Suppressor macrophage treated with lipopolysaccharide for 1 hour (primary cell): ENCODE data around the gene SLC2A13.
"Not testable (repeated sequence)": the region's sequence is repeated elsewhere in the genome, so short reads cannot be mapped to it uniquely, and the experiment has no call there.

ENCODE experiments used
- DNase-seq, 3 donors: peaks; one replicate each; pipeline ENCODE4 v3.0.0-alpha.2; 2020 to 2022

The SLC2A13 gene

DNA sequence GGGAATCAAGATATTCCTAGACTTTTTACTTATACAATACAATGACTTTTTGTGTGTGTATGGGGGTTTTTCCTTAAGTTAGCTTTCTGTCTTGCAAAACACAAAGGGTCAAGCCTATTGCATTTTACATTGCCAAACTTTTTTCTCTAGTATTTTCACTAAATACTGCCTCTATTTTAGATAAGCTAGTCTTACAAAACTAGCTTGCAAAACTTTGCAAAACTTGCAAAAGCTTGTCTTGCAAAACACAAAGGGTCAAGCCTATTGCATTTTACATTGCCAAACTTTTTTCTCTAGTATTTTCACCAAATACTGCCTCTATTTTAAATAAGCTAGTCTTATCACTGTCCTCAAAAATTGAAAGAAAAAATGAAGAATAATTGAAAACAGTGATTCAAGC lies 183.3 kb downstream of the SLC2A13 start:
- peak; percentile 11 to 40 (median 21) for DNase-seq

DNA sequence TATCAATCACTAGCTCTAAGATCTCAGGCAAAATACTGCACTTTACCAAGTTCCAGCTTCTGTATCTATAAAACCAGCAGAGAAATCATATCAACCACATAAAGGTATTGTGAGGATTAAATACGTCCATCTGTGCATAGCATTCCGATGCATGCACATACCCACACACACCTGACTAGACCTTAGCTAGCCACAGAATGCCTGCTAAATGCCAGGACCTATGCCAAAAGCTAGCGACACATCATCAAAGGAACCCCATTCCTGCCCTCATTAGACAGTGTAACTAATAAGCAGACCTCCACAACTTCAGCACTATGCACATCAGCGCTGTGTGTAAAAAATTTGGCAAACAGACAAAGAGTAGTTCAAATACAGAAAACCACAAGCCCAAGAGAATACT lies 185.2 kb downstream of the SLC2A13 start:
- DNase-seq = no peak

DNA sequence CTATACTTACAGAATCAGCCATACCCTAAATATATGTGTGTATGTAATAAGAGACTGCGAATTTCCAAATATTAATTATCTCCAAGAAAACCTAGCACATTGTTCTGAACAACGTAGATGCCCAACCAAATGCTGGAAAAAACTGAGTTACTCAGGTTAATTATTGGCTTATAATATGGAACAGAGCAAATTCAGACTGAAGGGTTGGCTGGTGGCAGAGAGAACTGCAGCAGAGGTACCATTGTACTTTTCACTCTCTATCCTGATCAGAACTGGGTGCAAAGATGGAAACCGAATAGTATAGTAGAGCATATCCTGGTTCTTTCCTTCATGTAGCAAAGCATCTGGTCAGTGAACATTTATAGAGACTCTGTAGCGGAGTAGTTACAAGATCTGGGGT lies 185.7 kb downstream of the SLC2A13 start:
- no peak for DNase-seq

DNA sequence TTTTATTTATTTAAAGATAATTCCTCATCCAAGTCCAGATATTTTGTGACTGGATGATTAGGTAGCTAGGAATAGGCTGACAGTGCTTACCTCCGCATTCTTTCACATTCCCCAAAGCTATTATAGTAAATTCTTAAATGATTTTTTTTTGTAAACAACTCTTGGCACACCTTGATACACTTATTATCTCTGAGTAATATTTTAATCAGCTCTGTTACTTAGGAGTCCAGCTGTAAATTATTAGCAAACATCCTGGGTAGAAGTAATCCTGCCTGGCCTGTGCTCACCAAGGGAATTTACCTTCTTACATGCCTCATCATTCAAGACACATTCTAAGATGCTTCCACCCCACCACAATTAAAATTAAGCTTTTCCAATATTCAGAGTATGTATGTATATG lies 186.1 kb downstream of the SLC2A13 start:
- no peak for DNase-seq

GRCh38 chr12:39915249-39915648 lies 190.6 kb downstream of the SLC2A13 start:
- no peak for DNase-seq

DNA sequence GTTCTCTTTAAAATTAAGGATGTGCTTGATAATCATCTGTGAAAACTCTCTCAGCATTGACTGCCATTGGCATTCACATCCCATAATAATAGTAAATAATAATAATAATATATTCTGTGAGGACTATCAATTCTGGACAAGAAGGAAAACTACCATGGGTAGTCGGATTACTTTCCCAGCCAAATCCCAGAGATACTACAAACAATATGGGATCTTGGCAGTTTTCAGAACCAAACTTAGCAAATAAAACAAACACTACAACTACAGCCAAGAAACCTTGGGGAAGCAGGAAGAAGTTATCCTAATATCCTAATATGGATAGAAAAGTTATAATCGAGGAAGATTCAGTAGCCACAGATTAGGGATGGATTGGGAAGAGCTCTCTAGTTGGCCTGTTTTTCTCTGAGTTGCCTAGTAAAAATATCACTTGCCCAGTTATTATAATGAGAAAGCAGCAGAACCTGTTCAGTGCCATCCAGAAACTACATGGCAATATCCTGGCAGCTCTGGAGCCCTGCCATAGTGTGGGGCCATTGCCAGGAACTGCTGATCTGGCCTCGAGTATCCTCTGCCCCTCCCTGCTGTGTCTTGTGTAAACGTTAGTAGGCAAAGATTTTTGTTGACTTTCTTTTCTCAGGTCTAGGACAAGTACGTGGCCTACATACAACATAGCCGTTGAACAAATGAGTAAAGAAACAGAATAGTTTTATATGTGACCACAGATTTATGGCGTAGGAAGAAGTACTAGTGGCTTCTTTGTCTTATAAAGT lies 193.5 kb downstream of the SLC2A13 start:
- no peak for DNase-seq

- DNase-seq = no peak
Measured at GRCh38 chr12:39906237-39906636, 199.6 kb downstream of the SLC2A13 start.

GRCh38 chr12:39905152-39905551 lies 200.7 kb downstream of the SLC2A13 start:
- DNase-seq = no peak

GRCh38 chr12:39902821-39903220 lies 203.1 kb downstream of the SLC2A13 start:
- no peak for DNase-seq

DNA sequence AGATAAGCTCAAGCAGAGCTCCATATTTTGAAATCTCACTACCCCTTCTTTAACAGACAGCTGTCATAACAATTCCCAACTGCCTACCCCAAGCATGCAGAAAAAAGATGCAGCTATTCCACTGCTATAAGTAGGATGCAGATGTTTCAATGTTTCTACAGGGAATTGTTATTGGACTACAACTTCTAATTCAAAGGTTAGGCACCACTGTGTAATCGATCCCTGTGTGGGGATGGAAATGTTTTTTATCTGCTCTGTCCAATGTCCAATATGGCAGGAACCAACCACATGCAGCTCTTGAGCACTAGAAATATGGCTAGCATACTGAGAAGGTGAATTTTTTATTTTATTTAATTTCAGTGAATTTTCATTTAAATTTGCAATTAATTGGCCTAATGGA lies 208.6 kb downstream of the SLC2A13 start:
- no peak for DNase-seq

DNA sequence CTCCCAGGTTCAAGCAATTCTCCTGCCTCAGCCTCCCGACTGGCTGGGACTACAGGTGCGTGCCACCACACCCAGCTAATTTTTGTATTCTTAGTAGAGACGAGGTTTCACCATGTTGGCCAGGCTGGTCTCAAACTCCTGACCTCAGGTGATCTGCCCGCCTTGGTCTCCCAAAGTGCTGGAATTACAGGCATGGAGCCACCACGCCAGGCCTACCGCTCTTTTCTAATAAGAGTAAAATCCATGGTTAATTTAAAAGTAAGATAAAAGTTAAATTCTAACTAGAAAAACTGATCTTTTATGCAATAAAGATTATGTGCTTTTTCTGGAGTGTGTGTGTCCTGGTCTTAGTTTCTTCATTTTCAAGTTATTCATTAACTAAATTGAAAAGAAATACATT lies 212.5 kb downstream of the SLC2A13 start:
- not testable (repeated sequence) for DNase-seq

GRCh38 chr12:39892146-39892545 lies 213.7 kb downstream of the SLC2A13 start:
- DNase-seq = no peak

- no peak for DNase-seq
Measured at GRCh38 chr12:39887856-39888255, 218.0 kb downstream of the SLC2A13 start.

DNA sequence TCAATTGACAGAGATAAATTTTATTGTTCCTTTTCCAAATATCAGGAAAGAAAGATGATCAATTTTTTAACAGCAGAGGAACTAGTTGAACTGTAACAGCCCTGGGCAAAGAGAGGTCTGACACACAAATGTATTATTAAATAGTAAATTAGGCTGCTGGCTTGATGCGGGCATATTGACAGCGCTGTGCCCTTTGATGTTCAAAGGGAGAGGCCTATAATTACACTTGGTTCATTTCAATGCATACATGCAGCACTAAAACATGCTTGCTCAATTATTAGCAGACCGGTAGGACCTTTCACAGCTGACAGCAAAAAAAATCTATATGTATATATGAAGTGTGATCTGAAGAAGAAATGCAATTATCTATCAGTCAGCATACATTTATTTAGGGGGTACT lies 219.8 kb downstream of the SLC2A13 start:
- DNase-seq = no peak

GRCh38 chr12:39884616-39885125 lies 221.2 kb downstream of the SLC2A13 start:
- DNase-seq = no peak

- no peak for DNase-seq
Measured at GRCh38 chr12:39883411-39883810, 222.5 kb downstream of the SLC2A13 start.

GRCh38 chr12:39878753-39879152 lies 227.1 kb downstream of the SLC2A13 start:
- no peak for DNase-seq

GRCh38 chr12:39875721-39876120 lies 230.2 kb downstream of the SLC2A13 start:
- no peak for DNase-seq

GRCh38 chr12:39874785-39875184 lies 231.1 kb downstream of the SLC2A13 start:
- no peak for DNase-seq

GRCh38 chr12:39873065-39873464 lies 232.8 kb downstream of the SLC2A13 start:
- DNase-seq = no peak

GRCh38 chr12:39872425-39872824 lies 233.5 kb downstream of the SLC2A13 start:
- no peak for DNase-seq

GRCh38 chr12:39868328-39868725 lies 237.6 kb downstream of the SLC2A13 start:
- DNase-seq = no peak

DNA sequence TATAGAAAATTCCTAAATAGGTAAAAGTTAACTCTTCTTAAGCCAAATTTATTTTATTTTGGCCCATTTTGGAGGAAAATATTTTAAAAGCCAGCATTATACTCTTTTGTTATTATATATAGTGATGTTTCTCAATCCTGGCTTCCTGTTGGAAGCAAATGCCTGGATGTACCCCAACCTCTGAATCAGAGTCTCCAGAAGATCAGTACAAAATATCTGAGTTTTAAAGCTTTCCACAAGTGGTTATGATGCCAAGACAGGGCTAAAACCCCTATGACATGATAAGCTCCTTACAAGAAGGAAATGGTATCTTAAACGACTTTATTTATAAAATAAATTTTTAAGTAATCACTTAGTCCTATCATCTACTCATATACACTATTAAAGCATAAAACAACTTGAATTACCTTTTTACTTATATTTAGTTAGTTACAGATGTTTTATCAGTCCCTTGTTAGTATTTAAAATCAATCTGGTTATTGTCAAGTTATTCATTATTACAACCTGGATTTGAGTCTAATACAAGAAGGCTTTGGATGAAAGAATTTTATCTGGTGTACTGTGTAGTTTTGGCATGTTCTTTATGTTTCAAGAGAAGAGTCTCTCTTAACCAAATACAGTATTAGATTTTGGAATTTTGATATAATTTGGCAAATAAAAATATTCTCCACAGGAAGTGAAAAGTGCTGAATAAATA lies 238.1 kb downstream of the SLC2A13 start:
- no peak for DNase-seq

- no peak for DNase-seq
Measured at GRCh38 chr12:39866135-39866534, 239.7 kb downstream of the SLC2A13 start.
